ENCODE measurements around the gene VIPAS39.

DNA sequence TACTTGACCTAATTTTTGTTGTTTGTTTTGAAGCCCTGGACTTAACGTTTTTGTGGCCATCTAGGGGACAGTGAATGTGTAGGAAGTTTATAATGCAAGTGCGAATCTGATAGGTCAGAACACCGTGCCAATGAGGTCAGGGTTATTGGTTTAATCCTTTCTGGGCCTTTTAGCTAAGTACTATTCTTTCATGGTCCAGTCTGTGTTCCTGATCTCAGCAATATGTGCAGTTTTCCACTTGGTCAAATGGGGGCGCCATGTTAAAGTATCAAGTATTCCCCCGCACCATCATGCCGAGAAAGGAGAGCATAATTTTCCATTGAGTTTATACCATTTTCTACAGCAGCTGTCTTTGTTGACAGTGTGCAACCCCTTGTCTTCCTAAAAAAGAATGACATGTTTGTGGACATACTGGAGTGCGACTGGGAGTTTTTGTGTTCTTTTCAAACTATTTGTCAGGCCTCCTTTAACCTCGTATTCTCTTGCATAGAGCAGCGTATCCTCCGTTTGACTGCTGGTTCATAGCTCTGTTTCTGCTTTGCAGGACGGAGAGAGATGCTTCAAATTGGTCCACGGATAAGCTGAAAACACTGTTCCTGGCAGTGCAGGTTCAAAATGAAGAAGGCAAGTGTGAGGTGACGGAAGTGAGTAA is 1.8 kb upstream of the VIPAS39 start:
- TF ChIP-seq CTCF (IDR thresholded peaks at IDR 0.05) = peak in 3 of 4 experiments; percentile 37 to 62 (median 43)
- no peak for TF ChIP-seq EP300 (IDR thresholded peaks at IDR 0.05)

Measured in gastroesophageal sphincter (tissue), 3 donors.